Right lobe of liver (tissue), 4 donors: ENCODE measurements around the gene TRPC3.

Source experiments
- CTCF ChIP-seq, 4 donors: fragments of 200-600 bp in 3 of 4; fragments of 450-650 bp in 1 of 4; IDR thresholded peaks; one replicate each; pipeline versions ENCODE4 v1.5.1 to v1.8.0; 2016 to 2022; ENCODE audit warnings: antibody characterized with exemption in 4 of 4, mild to moderate bottlenecking in 2 of 4
- POLR2A ChIP-seq: fragments of 450-650 bp; IDR thresholded peaks from one replicate; pipeline ENCODE4 v1.6.1; 2017; ENCODE audit warnings: antibody characterized with exemption, mild to moderate bottlenecking
- donor health status: DM: no; HTN: no; CAD: no.
- donor health status: DM: no; HTN: no; CAD: no.
- donor health status: DM: no; HTN: yes; CAD: no.

- TF ChIP-seq CTCF (IDR thresholded peaks at IDR 0.05) (no peak), POLR2A (no peak)
These were observed 70.7 kb downstream of the TRPC3 start for GRCh38 chr4:121881158-121881557.
